ENCODE data around the gene TENM4. TPM values are rescaled to one million over a fixed set of nuclear protein-coding genes. Genes with fewer than 3 reads are reported as not detected.

Gene TENM4
- total RNA-seq, 1 donor from 2014 or later = 43.2 TPM

DNA sequence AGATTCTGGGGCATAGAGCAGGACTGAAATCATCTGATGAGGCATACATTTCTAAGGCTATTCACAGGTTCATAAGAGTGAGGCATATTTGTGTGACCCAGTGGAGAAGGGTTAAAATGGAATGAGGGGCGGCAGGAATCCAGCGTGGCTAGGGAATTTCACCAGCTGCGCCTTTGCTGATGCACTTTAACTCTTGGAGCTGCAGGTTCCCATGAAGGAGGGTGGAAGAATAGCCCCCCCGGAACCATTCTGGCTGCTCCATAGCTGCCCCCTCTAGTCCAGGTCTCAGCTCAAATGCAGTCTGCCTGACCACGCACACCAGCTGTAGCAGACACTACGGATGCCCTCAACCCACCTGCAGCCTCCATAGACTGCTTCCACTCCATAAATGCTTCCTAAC, 31.5 kb downstream of the TENM4 start:
- no peaks in the 10 kb centered on the region for H3K36me3 Mint-ChIP-seq (ENCODE audit: low read depth)
- DNase-seq (ENCODE audit: low read depth, low spot score) = no peak
- H3K27me3 Mint-ChIP-seq (ENCODE audit: low read depth) = no peaks in the 10 kb centered on the region
- TF ChIP-seq, protein P1, sequence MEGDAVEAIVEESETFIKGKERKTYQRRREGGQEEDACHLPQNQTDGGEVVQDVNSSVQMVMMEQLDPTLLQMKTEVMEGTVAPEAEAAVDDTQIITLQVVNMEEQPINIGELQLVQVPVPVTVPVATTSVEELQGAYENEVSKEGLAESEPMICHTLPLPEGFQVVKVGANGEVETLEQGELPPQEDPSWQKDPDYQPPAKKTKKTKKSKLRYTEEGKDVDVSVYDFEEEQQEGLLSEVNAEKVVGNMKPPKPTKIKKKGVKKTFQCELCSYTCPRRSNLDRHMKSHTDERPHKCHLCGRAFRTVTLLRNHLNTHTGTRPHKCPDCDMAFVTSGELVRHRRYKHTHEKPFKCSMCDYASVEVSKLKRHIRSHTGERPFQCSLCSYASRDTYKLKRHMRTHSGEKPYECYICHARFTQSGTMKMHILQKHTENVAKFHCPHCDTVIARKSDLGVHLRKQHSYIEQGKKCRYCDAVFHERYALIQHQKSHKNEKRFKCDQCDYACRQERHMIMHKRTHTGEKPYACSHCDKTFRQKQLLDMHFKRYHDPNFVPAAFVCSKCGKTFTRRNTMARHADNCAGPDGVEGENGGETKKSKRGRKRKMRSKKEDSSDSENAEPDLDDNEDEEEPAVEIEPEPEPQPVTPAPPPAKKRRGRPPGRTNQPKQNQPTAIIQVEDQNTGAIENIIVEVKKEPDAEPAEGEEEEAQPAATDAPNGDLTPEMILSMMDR (conservative IDR thresholded peaks at IDR 0.05) = no peak
- no peak overlapping the region for H3K4me3 Mint-ChIP-seq
- no peak overlapping the region for H3K27ac Mint-ChIP-seq (ENCODE audit: unreplicated experiment)
- no peaks in the 10 kb centered on the region for H3K9me3 Mint-ChIP-seq
- H3K4me1 Mint-ChIP-seq = peaks cover 7% of the 10 kb centered on the region

DNA sequence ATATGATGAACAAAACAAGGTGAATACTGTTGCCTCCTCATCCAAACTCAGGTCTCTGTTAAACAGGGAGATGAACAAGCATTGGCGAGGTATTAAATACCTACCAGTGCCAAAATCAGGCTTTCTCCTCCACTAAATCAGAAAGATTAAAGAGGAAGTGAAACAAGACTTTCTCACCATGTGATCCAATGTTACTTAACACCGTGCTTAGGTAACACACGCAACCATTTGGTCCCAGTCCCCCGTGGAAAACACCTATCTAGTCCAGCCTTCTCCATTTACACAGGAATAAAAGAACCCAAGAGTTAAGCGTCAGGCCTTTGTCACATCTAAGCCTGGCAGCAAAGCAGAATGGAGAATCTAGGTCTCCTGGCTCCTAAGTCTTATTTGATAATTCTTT, 34.5 kb downstream of the TENM4 start:
- Mint-ChIP-seq H3K4me1 (peaks cover 4% of the 10 kb centered on the region), H3K27ac (ENCODE audit: unreplicated experiment) (peak overlapping the region; percentile 12), H3K4me3 (no peak overlapping the region)

DNA sequence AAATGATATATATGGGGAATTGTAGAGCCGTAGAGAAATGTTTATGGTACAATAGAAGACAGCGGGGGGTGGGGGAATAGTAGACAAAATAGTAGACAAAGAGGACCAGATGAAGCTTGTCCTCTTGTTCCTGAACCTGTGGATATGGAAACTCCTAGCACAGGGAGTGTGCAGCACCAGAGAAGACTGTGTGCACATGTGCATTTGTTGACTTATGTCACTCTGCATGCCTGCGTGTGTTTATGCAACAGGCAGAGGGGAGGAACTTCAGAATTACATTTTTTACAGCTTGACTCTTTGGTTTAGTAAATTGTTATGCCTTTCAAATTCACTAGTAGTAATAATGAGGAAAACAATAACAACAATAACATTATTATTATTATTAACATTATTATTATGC, 36.0 kb downstream of the TENM4 start:
- no peak for DNase-seq (ENCODE audit: low read depth, low spot score)
- Mint-ChIP-seq H3K4me3 (no peak overlapping the region), H3K9me3 (no peaks in the 10 kb centered on the region), H3K4me1 (peaks cover 4% of the 10 kb centered on the region), H3K27ac (ENCODE audit: unreplicated experiment) (no peak overlapping the region), H3K27me3 (ENCODE audit: low read depth) (no peaks in the 10 kb centered on the region), H3K36me3 (ENCODE audit: low read depth) (peaks cover 3% of the 10 kb centered on the region)
- TF ChIP-seq, protein P1 (conservative IDR thresholded peaks at IDR 0.05) = no peak

More for the DNA sequence above, 34.5 kb downstream of the TENM4 start:
- no peaks in the 10 kb centered on the region for H3K27me3 Mint-ChIP-seq (ENCODE audit: low read depth)
- H3K9me3 Mint-ChIP-seq = no peaks in the 10 kb centered on the region
- no peak for DNase-seq (ENCODE audit: low read depth, low spot score)
- TF ChIP-seq, protein P1 (conservative IDR thresholded peaks at IDR 0.05) = no peak
- peaks cover 3% of the 10 kb centered on the region for H3K36me3 Mint-ChIP-seq (ENCODE audit: low read depth)

DNA sequence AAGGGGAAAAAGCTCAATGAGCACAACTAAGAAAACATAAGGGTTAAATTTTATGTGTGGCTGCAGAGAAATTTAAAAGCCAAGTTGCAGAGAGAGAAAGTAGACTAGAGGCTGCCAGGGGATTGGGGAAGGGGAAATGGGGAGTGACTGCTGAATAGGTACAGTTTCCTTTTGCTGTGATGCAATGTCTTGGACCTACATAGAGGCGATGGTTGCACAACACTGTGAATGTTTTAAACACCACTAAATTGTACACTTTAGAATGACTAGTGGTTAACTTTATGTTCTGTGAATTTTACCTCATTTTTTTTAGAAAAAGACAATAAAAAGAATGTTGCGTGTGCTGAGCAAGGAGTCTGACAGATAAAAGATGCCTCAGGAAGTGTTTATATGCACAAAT, 36.5 kb downstream of the TENM4 start:
- no peak overlapping the region for H3K4me3 Mint-ChIP-seq
- H3K9me3 Mint-ChIP-seq = no peaks in the 10 kb centered on the region
- TF ChIP-seq, protein P1 (conservative IDR thresholded peaks at IDR 0.05) = no peak
- H3K27ac Mint-ChIP-seq (ENCODE audit: unreplicated experiment) = no peak overlapping the region
- no peak for DNase-seq (ENCODE audit: low read depth, low spot score)
- H3K36me3 Mint-ChIP-seq (ENCODE audit: low read depth) = peaks cover 3% of the 10 kb centered on the region
- H3K4me1 Mint-ChIP-seq = peaks cover 4% of the 10 kb centered on the region
- H3K27me3 Mint-ChIP-seq (ENCODE audit: low read depth) = no peaks in the 10 kb centered on the region

DNA sequence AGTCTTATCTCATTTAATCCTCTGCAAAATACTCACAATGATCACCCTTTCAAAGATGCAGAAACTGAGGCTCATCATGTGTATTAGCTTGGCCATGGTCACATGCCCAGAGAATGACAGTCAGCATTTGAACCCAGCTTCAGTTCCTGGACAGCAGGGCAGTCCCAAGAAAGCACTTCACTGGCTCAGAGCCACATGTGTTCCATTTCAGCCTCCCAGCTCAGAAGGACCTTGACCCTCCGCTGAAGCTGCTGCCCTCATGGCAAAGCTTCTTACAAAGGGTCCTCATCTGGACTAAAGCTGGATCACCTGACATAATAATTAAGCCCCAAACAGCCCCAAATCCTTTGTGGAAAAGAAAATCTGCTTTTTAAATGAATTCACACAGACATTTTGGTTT, 37.0 kb downstream of the TENM4 start:
- Mint-ChIP-seq H3K4me1 (peaks cover 4% of the 10 kb centered on the region), H3K4me3 (no peak overlapping the region)
- TF ChIP-seq, protein P1 (conservative IDR thresholded peaks at IDR 0.05) = no peak

DNA sequence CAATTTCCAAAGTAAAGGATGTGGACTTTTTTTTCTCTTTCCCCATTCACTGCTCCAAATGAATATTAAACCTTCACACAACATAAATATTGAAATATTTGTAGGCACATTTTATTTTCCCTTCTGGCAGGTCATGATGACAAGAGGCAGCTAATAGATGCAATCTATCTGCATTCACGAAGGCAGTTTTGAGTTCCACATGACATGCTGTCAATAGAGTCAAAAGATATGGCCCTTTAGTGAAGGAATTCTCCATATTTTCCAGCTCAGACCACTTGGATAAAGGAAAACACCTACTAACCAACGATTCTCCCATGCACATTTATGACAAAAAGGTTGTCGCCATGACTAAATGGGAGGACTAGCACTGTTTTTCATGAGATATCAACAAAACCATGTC, 37.9 kb downstream of the TENM4 start:
- H3K36me3 Mint-ChIP-seq (ENCODE audit: low read depth) = peaks cover 3% of the 10 kb centered on the region
- no peak for DNase-seq (ENCODE audit: low read depth, low spot score)
- H3K4me3 Mint-ChIP-seq = no peak overlapping the region
- TF ChIP-seq, protein P1 (conservative IDR thresholded peaks at IDR 0.05) = no peak
- H3K9me3 Mint-ChIP-seq = no peaks in the 10 kb centered on the region
- H3K4me1 Mint-ChIP-seq = peaks cover 4% of the 10 kb centered on the region
- H3K27me3 Mint-ChIP-seq (ENCODE audit: low read depth) = no peaks in the 10 kb centered on the region
- H3K27ac Mint-ChIP-seq (ENCODE audit: unreplicated experiment) = no peak overlapping the region

More for the DNA sequence above, 37.0 kb downstream of the TENM4 start:
- H3K27ac Mint-ChIP-seq (ENCODE audit: unreplicated experiment) = no peak overlapping the region
- peaks cover 3% of the 10 kb centered on the region for H3K36me3 Mint-ChIP-seq (ENCODE audit: low read depth)
- DNase-seq (ENCODE audit: low read depth, low spot score) = no peak
- H3K27me3 Mint-ChIP-seq (ENCODE audit: low read depth) = no peaks in the 10 kb centered on the region
- no peaks in the 10 kb centered on the region for H3K9me3 Mint-ChIP-seq
